Fibroblast of mammary gland (primary cell): Measurements from ENCODE around the gene INVS.
"Not testable (repeated sequence)": the region's sequence is repeated elsewhere in the genome, so short reads cannot be mapped to it uniquely, and the experiment has no call there.

Experiments
- DNase-seq: peaks from one replicate; pipeline ENCODE4 v3.0.0-alpha.2; 2010; ENCODE audit warnings: low read depth
- H3K4me3 ChIP-seq: 2 replicates; pipeline ENCODE4 v1.5.1; 2011; ENCODE audit warnings: low read depth, mild to moderate bottlenecking, low read length, moderate library complexity; ENCODE audit not compliant: control insufficient read depth
- TF ChIP-seq, protein P1 (sequence below): conservative IDR thresholded peaks from 2 replicates; pipeline ENCODE4 v1.5.1; 2011; ENCODE audit warnings: low read depth, low read length, inconsistent platforms; ENCODE audit not compliant: control insufficient read depth, insufficient read depth

INVS gene

DNA sequence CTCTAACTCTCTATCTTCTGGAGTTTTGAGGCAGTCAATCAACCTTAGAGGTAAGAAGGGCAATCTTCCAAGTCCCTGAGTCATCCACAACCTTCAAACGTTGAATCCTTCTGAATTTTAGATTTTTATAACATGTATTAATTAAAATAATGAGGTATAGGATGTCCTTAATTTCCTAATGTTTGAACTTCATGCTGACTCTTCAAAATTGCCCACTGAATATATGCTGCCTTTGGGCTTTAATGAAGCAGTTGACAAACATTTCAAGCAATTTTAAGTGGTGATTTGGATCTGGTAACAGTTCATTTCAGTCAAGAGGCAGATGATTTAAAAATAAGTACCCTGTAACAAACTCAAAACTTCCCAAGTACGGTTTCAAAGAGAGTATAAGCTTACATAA is 26.2 kb upstream of the INVS start:
- no peak for DNase-seq
- no peak overlapping the region for H3K4me3 ChIP-seq
- TF ChIP-seq, protein P1, sequence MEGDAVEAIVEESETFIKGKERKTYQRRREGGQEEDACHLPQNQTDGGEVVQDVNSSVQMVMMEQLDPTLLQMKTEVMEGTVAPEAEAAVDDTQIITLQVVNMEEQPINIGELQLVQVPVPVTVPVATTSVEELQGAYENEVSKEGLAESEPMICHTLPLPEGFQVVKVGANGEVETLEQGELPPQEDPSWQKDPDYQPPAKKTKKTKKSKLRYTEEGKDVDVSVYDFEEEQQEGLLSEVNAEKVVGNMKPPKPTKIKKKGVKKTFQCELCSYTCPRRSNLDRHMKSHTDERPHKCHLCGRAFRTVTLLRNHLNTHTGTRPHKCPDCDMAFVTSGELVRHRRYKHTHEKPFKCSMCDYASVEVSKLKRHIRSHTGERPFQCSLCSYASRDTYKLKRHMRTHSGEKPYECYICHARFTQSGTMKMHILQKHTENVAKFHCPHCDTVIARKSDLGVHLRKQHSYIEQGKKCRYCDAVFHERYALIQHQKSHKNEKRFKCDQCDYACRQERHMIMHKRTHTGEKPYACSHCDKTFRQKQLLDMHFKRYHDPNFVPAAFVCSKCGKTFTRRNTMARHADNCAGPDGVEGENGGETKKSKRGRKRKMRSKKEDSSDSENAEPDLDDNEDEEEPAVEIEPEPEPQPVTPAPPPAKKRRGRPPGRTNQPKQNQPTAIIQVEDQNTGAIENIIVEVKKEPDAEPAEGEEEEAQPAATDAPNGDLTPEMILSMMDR: no peak

DNA sequence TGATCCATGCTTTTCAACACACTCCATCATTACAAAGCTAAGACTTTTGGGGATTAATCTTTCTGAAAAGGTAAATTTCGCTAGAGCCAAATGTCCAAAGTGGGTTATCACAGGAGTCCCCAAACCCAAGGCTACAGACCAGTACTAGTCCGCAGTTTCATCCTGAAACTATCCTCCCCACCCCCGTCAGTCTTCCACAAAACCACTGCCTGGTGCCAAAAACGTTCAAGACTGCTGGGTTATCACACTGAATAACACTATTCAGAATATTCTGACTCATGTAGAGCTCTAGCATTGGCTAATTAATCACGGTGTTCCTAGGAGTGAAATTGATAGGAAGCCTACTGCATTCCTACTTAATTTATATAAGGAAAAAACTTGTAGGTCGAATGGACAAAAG is 24.9 kb upstream of the INVS start:
- DNase-seq: peak; percentile 8
- TF ChIP-seq, protein P1: no peak

DNA sequence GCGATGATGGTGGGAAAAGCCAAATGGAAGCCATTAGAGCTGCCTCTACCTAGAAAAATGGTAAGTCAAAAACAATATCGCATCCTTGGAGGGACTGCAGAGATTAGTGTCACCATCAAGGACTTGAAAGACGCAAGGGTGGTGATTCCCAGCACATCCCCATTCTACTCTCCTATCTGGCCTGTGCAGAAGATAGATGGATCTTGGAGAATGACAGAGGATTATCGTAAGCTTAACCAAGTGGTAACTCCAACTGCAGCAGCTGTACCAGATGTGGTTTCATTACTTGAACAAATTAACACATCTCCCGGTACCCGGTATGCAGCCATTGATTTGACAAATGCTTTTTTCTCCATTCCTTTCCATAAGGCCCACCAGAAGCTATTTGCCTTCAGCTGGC is 24.1 kb upstream of the INVS start:
- no peak overlapping the region for H3K4me3 ChIP-seq
- TF ChIP-seq, protein P1: no peak
- DNase-seq: no peak

More for the DNA sequence above, 24.9 kb upstream of the INVS start:
- H3K4me3 ChIP-seq: no peak overlapping the region

DNA sequence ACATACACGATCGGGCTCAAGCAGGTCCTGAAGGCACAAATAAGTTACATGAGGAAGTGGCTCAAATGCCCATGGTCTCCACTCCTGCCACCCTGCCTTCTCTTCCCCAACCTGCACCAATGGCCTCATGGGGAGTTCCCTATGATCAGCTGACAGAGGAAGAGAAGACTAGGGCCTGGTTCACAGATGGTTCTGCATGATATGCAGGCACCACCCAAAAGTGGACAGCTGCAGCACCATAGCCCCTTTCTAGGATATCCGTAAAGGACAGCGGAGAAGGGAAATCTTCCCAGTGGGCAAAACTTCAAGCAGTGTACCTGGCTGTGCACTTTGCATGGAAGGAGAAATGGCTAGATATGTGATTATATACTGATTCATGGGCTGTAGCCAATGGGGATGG is 22.8 kb upstream of the INVS start:
- DNase-seq, H3K4me3 ChIP-seq: not testable (repeated sequence)

DNA sequence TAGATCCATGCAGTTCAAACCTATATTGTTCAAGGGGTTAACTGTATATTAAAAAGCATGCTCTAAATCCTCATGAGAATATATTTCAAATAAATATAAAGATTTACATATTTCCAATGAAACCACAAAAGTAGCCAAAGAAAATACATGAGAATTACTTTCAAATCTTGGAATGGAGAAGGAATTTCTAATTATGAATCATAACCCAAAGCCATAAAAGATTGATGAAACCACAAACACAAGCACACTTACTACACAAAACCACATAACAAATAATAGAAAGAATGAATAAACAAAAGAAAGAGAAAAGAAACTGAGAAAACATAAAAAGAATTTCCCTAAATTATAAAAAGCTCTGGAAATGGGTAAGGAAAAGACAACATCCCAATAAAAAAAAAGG is 16.3 kb upstream of the INVS start:
- H3K4me3 ChIP-seq: no peak overlapping the region
- DNase-seq: peak; percentile 50
- TF ChIP-seq, protein P1: no peak

DNA sequence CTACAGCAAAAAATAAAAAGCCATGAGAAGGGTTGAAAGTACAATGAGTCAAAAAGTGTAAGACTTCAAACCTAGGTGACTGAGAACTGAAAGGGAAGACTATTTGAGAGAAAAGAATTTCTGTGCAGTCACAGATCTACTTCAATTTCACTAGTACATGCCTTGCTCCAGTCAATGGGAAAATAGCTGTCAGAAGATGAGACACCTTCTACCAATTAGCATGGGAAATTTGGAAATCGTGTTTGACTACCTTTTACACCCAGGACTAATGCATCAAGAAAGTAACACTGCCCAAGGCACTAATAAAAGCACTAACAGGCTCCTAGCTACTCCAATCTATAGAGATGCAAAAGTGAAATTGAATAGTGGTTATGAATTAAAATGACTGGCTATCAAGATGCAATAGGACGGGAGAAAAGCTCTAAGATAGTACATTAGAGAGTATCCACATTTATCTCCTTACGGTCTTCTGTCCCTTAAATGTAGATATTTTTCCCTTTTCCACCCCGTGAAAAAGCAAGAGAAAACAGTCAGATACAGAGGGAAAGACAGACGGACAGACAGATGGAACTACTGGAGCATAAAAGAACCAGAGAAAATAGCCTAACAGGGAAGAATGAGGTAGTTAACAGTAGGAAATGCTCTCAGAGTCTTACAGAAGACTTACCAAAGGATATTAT is 15.5 kb upstream of the INVS start:
- no peak overlapping the region for H3K4me3 ChIP-seq
- TF ChIP-seq, protein P1: no peak
- no peak for DNase-seq

DNA sequence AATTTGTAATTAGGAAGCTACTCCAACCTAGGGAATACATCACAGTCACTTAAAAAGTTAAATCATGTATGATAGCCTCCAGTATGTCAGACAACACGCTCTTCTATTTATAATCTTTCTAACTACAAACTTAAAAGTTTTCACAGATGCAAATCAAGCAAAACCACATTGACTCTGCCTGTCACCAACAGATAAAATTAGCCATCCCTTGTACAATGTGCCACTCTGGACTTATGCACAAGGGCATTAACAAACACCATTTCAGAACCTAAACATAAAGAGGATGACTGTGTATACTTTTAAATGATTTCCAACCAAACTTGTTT is 15.0 kb upstream of the INVS start:
- TF ChIP-seq, protein P1: no peak
- no peak for DNase-seq
- H3K4me3 ChIP-seq: no peak overlapping the region
